Measurements from ENCODE around the gene TMEM107. TPM values are rescaled to one million over a fixed set of nuclear protein-coding genes. Genes with fewer than 3 reads are reported as not detected.

TMEM107 gene
- polyA plus RNA-seq, 3 donors: 21.2 to 29.9 (median 28.3) TPM

- DNase-seq (ENCODE audit: extremely low read depth in 1 of 11, low read depth in 9 of 11, low spot score in 4 of 11): no peak
Measured at GRCh38 chr17:8143581-8144400, 32.4 kb downstream of the TMEM107 start.

- no peak for DNase-seq (ENCODE audit: extremely low read depth in 1 of 11, low read depth in 9 of 11, low spot score in 4 of 11)
Measured at GRCh38 chr17:8142887-8143580, 33.1 kb downstream of the TMEM107 start.

DNA sequence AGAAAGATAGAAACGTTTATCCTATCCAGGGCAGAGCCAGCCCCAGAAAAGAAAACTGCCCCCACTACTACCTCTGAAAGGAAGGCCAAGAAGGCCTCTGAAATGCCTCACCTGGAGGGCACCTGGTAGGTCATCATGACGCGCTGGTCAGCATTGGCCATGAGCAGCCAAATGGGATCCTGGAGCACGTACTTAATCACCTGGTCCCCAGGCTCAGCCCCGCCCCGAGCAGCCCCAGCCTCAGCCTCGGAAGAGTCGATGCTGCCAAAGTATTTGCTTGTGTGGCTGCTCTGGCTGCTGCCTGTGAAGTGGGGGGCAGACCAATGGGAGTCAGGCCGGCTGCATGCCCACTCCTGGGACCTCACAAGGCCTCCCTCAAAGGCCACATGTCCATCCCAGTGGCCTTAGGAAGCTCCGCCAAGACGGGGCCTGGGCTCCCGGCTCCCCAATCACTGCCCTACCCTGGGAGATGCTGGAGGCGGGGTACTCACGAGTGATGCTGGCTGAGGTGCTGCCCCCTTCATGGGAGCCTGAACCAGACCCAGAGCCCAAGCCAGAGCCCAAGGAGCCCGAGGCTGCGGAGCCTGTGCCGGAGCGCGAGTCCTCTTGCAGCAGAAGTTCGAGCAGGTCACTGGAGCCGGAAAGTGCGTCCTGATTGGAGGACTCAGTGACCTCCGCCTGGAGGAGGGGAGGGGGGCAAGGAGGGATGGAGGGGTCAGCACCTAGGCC, 33.9 kb downstream of the TMEM107 start:
- no peak for DNase-seq (ENCODE audit: extremely low read depth in 1 of 11, low read depth in 9 of 11, low spot score in 4 of 11)

GRCh38 chr17:8141741-8142140, 34.4 kb downstream of the TMEM107 start:
- DNase-seq (ENCODE audit: extremely low read depth in 1 of 11, low read depth in 9 of 11, low spot score in 4 of 11): no peak

- no peak for DNase-seq (ENCODE audit: extremely low read depth in 1 of 11, low read depth in 9 of 11, low spot score in 4 of 11)
Measured at GRCh38 chr17:8141045-8141444, 35.1 kb downstream of the TMEM107 start.

DNA sequence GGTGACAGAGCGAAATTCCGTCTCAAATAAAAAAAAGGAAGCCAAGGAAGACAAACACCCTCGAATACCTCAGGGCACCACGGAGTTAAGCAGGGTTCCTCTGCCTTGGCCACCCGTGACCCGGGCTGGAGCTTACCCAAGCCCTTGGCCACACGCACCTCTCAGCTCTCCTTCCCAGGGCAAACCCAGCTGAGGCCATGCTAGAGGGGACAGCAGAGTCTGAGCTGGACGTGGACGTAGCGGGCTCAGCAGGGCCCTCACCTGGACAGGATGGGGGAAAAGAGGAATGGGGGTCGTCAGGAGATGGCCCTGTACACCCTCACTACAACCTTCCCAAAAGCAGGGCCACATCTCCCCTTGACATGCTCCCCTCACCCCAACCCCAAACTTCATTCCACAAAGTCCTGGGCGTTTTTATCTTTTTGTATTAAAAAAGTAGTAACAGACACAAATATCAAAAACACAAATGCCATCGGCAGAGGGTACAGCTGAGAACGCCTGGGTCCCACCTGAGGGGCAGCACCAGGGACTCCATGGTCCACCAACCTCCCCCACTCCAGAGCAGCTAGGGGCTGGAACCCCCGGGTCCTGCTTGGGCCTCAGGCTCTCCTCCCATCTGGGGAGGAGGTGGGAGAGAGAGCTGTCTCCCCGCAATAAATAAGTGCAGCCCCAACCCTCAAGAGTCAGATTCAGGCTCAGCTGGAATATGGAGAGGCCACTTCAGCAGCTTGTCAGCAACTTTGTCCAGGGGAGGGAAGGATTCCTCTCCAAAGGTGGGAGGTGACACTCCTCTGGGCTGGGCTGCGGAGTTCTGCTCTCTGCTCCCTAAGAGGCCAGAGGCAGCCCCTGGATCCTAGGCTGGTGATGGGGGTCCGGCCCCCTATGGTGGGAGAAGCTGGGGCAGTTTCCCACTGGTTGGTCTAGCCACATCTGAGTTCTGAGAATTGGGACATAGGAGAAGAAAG, 35.8 kb downstream of the TMEM107 start:
- no peak for DNase-seq (ENCODE audit: extremely low read depth in 1 of 11, low read depth in 9 of 11, low spot score in 4 of 11)

GRCh38 chr17:8138672-8139371, 37.4 kb downstream of the TMEM107 start:
- peak; percentile 89 to 97 (median 95) for DNase-seq (ENCODE audit: extremely low read depth in 1 of 11, low read depth in 9 of 11, low spot score in 4 of 11)

DNA sequence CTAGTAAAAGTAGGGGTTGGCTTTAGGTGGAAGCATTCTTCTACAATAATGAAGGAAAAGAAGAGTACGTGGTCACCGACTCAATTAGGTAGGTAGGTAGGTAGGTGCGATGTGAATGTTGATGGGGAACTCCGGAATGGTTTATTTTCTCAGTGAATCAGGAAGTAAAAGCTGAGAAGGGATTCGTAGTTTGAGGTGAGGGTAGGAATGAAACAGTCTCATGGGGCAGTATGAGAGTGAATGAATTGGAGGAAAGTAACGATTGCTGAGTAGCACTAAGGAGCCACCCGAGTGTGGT, 37.9 kb downstream of the TMEM107 start:
- no peak for DNase-seq (ENCODE audit: extremely low read depth in 1 of 11, low read depth in 9 of 11, low spot score in 4 of 11)

DNA sequence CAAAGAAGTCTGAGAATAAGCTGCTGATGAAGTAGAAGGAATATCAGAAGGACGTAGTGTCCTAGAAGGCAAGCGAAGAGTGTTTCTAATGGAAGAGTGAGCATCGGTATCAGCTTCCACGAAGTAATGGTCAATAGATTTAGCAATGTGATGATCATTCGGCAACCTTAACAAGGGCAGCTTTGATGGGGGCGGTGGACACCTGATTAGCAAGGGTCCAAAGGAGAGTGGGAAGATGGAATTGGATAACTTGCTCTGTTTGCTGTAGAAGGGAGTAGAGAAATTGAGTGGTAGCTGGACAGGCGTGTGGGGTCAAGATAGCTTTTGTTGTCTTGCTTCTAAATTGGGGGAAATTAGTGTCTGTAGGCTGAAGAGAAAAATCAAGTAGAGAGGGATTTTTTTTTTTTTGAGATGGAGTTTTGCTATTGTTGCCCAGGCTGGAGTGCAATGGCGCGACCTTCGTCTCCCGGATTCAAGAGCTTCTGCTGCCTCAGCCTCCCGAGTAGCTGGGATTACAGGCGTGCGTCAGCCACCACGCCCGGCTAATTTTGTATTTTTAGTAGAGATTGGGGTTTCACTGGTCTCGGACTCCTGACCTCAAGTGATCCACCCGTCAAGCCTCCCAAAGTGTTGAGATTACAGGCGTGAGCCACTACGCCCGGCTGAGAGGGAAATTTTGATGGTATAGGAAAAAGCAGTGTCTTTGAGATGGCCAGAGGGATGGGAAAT, 38.4 kb downstream of the TMEM107 start:
- no peak for DNase-seq (ENCODE audit: extremely low read depth in 1 of 11, low read depth in 9 of 11, low spot score in 4 of 11)

- no peak for DNase-seq (ENCODE audit: extremely low read depth in 1 of 11, low read depth in 9 of 11, low spot score in 4 of 11)
Measured at GRCh38 chr17:8133941-8134340, 42.2 kb downstream of the TMEM107 start.

DNA sequence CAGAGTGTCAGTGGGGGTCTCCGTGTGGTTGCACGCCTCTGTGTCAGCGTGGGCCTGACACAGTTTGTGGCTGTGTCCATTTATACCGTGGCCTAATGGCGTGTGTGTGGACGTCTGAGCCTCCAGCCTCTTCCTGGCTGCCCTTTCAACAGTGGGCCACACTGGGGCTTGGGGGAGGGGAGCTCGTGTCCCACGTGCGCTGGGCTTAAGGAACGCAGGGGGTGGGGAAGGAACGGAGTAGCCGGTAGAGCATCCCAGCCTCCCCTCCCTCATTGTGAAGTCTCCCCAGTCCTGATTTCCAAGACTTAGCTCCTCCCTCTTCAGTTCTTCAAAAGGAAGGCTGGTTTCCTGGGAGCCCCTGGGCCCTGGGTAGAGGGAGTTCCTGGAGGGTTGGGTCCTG, 42.8 kb downstream of the TMEM107 start:
- no peak for DNase-seq (ENCODE audit: extremely low read depth in 1 of 11, low read depth in 9 of 11, low spot score in 4 of 11)

DNA sequence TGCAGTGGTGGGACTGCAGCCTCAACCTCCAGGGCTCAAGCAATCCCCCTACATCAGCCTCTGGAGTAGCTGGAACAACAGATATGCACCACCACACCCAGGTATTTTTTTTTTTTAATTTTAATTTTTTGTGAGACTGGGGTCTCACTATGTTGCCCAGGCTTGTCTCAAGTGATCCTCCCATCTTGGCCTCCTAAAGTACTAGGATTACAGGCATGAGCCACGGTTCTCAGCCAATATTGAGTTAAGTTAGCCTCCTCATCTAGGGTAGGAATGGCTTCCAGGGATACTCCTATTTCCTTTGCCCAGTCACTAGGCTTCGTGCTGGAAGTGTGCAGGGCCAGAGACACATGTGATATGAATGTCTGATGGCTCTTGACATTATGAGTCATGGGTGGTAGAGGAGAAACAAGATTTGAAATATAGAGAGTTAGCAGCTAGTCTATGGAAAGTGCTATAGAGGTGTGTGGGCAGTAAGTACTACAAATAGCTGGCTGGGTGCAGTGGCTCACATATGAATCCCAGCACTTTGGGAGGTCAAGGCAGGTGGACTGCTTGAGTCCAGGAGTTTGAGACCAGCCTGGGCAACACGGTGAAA, 44.2 kb downstream of the TMEM107 start:
- DNase-seq (ENCODE audit: extremely low read depth in 1 of 11, low read depth in 9 of 11, low spot score in 4 of 11): no peak

DNA sequence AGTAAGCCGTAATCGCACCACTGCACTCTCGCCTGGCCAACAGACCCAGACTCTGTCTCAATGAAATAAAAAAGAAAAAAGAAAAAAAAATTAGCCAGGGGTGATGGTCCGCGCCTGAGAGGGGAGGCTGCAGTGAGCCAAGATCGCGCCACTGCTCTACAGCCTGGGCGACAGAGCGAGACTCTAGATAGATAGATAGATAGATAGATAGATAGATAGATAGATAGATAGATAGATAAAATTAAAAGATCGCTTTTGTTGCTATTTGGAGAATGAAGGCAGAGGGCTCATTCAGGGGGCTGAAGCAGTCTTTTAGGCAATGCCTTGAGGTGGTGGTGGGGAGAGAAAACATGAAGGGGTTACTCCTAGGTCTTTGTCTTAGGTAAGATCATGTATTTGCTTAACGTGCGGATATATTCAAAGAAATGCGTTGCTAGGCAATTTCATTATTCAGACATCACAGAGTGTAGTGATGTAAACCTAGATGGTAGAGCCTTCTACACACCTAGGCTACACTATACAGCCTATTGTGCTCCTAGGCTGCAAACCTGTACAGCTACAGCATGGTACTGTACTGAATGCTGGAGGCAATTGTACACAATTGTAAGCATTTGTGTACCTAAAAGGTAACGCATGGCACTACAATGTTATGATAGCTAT, 47.9 kb downstream of the TMEM107 start:
- DNase-seq (ENCODE audit: extremely low read depth in 1 of 11, low read depth in 9 of 11, low spot score in 4 of 11): no peak

DNA sequence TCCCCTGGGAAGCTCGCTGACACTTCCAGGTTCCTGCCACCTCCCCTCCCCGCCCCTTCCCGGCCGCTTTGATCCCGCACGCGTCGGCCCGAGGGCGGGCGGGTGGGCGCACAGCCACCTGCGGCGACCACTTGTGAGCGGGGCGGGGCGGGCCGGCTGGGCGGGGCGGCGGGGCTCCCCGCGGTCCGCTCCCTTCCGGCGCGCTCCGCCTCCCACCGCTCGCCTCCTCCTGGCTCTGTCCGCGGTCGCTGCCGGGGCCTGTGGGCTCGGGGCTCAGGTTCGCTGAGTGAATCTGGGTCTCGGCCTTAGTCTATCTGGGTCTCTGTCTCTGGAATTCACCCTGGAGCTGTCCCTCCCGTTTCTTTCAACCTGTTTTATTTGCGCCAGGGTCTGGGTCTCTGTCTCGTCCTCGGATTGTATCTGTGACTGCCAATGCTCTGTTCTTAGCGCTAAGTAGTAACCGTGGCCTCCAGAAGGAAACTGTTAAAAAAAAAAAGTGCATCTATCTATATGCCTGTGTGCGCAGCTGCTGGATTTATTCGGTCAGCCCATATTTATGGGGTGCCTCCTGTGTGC, 49.6 kb downstream of the TMEM107 start:
- peak in 1 of 11 donors; percentile 29 for DNase-seq (ENCODE audit: extremely low read depth in 1 of 11, low read depth in 9 of 11, low spot score in 4 of 11)

DNA sequence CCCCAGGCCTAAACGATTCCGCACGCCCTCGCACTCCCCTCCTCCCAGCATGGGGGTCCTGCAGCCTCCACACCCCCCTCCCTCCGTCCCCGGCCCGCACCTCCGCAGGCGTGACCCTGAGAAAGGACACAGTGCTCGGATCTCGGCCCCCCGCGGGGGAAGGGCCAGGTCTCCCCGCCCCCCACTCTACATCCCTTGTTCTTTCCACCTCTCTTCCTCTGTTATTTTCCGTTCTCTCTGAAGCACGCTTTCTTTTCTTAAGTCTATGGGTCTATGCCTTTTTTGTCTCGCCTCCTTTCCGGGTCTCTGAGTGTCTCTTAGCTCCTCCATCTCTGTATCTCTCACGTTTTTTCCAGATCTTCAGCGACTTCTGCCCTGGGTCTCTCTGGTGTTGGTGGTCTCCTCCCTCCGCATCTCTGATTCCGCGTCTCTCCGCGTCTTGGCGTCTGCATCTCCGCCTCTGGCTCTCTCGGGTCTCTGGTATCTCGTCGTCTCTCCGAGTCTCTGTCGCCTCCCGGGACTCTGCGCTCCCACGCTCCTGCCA, 50.2 kb downstream of the TMEM107 start:
- DNase-seq (ENCODE audit: extremely low read depth in 1 of 11, low read depth in 9 of 11, low spot score in 4 of 11): peak in 1 of 11 donors; percentile 15

Data from renal cortex interstitium (tissue), 11 donors.